ENCODE results near the gene HYAL1.
"Not testable (repeated sequence)": the region's sequence is repeated elsewhere in the genome, so short reads cannot be mapped to it uniquely, and the experiment has no call there.

HYAL1 gene

DNA sequence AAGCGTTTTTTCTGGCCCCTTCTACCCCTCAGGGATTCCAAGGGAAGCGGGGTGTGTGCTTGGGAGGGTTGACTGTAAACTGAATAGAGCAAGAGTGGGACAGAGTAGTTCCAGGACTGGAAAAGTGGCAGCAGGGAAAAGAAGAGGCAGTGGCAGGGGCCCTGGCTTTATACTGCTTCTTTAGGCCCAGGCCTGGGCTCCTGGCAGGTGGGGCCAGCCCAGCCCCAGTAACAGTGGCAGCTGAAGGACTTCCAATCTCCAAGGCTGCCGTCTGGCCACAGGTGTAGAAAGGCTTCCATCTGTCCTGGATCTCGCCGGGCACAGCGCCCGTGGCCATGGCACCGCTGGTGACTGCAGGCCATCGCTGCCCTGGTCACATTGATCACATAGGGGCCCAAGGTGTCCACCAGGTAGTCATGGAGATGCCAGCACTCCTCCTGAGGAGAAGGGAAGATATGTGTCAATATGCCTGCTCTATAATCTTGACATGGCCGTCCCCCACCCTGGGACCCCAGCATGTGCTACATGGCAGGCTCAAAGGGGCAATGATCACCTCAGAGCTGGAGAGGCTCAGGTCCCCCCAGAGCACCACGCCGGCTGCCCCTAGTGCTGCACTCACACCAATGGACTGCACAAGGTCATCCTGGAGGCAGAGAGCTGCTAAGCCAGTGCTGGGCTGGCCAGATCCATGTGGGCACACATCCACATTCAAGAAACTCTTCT is 10.1 kb downstream of the HYAL1 start:
- DNase-seq = no peak

DNA sequence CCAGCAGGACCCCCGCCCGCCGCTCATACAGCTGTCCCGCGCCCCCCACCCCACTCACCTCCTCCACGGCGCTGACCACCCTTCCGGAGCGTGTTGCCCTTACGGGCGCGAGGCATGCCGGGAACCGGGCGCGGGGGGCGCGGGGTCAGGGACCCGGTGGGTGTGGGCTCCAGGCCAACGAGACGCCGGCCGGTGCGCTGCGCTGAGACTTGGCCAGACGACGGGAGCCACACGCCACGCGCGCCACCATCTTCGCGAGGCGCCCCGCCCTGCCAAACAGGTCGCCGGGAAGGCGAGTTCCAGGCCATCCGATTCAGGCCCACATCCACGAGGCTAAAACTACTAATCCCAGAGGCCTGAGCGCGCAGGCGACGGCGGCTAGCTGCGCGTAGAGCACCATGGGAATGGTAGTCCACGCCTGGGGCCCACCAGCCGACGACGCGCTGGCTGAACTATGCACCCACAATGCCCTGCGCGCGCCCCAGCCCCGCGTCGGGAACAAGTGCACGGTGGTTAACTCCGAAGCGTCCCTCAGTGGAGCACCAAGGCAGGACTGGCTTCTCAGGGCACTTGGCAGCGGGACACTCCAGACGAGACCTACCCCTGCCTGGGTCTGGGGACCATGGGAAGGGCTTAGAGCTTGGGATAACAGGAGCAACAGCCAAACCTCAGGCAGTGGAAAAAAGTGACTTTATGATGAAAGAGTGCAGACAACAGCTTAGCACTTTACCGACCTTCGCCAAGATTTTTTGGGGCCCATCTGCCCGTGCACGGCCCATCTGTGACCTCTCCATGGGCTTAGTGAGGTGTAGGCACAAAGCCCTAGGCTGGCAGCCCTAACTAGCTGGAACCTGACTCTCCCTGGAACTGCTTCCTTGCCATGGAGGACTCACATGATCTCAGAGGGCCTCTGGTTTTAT is 11.0 kb downstream of the HYAL1 start, which contains the start of gene IFRD2:
Gene IFRD2, minus strand, starts transcription at position 271 of the 920 bp plus-strand sequence. Its CDS starts 155 bp downstream, at position 116.
- peak; percentile 87 to 91 for DNase-seq

DNA sequence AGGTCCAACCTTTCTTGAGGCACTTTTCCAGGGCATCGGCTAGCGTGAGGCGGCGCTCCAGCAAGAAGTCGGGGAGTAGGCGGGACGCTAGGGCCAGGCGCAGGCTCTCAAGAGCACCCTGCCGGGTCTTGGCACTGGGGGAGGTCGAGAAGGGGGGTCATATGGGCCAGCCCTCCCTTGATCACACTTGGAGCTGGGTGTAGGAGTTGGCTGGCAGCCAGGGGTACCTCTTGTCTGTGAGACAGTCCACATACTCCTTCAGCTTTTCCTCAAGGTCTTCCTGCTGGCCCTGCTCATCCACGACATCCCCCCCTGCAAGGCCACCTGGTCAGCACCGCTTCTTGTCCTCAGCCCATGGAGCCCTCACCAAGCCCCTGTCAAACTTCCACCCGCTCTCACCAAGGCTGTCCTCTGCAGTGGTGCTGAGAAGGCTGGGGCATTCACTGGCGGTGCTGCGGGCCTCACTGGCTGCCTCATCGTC is 13.2 kb downstream of the HYAL1 start:
- no peak for DNase-seq

DNA sequence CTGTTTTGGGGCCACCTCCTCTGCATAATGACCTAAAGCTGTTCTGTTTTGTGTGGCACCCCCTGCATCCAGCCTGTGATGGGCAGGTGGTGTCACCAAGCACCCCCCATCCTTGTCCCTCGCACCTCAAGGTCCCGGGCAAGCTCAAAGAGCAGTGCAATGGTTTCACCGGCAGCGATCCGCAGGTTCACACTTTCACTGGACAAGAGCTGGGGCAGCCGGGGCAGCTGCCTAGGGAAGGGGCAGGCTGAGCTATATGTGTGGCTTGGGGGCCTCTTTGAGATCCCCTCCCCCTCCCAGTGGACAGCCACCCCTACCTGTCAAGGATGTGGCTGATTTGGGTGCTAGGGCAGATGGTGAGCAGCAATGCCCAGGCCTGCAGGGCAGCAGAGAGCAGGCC is 14.2 kb downstream of the HYAL1 start:
- DNase-seq = no peak

DNA sequence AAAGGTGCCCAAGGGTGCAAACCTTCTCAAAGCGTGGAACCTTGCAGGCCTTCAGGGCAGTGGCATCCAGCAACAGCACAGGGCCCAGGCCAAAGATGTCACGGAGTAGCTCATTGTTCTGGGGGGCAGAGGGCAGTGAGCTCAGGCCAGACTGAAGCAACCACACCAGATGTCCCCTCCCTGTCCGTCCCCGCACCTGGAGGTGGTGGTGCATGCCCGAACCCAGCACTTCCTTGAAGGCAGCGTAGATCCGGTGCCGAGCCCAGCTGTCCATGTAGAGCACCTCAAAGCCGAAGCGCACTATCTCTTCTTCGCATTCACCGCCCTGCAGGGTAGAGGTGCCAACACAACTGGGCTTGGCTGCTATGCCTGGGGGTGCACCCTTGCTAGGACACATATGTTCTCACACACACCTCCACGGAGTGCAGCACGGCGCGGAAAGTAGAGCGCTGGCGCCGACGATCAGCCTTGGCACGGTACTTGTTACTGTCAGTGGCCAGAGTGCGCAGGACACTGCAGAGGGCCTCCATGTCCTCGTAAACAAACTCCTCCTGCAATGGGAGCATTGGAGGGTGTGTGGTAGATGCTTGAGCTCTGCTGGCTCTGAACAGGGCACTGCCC is 14.9 kb downstream of the HYAL1 start:
- no peak for DNase-seq

DNA sequence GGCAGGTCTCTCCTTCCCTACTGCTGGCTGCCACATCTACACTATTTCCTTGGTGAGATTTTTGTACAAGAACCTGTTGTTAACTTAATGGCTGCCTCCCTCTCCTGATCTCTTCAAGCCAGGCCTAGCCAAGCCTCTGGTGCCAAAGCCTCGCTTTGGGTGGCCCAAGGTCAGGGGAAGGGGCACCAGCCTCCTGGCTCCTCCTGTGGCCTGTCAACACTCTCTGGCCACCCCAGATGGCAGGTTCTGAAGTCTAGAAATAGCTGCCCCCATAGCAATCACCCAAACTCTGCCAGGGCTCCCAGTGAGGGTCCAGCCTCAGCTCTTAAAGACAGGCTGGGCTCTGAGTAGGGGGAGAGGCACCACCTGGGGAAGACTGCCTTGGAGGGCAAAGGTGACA is 16.1 kb downstream of the HYAL1 start:
- DNase-seq = no peak

DNA sequence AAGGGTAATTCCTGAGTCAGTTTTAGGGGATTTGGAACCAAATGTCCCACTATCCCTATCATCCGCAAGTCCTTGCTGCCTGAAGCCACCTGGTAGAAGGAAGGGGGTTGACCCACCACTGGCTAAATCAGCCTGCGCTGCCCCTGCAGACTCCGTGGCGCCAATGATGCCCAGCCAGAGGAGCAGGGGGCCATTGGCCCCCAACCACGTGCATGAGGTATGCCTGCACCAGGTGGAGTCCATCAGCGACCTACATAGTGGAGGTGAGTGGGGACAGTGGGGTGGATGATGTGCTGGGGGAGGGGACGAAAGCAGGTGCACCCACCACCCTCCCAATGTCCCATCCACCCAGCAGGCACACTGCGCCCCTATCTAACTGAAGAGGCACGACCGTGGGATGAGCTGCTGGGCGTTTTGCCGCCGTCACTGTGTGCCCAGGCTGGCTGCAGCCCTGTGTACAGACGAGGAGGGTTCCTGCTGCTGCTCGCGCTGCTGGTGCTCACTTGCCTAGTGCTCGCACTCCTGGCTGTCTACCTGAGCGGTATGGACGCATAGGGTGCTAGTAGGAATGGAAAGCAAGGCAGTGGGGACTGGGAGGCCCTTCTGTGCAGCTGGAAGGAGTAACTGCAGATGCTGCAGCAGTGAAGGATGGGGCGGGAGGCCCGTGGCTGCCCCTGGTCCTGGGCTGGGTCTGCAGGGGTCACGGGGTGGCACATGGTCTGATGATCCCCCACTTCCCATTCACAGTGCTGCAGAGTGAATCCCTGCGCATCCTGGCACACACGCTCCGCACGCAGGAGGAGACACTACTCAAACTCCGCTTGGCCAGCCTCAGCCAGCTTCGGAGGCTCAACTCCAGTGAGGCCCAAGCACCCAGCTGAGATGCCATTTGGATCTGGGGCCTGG is 16.8 kb downstream of the HYAL1 start:
- DNase-seq = no peak

DNA sequence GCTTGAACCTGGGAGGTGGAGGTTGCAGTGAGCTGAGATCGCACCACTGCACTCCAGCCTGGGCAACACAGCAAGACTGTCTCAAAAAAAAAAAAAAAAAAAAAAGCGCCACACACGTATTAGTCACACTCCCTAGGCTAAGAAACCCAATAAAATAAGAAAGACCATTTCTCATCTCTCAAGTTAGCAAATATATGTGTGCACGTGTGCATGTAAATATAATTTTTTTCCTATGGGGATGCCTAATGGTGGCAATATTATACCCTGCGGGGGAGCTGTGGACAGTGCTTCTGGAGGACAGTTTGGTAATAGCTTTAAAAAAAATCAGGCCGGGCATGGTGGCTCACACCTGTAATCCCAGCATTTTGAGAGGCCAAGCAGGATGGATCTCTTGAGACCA is 19.3 kb downstream of the HYAL1 start:
- DNase-seq = not testable (repeated sequence)

DNA sequence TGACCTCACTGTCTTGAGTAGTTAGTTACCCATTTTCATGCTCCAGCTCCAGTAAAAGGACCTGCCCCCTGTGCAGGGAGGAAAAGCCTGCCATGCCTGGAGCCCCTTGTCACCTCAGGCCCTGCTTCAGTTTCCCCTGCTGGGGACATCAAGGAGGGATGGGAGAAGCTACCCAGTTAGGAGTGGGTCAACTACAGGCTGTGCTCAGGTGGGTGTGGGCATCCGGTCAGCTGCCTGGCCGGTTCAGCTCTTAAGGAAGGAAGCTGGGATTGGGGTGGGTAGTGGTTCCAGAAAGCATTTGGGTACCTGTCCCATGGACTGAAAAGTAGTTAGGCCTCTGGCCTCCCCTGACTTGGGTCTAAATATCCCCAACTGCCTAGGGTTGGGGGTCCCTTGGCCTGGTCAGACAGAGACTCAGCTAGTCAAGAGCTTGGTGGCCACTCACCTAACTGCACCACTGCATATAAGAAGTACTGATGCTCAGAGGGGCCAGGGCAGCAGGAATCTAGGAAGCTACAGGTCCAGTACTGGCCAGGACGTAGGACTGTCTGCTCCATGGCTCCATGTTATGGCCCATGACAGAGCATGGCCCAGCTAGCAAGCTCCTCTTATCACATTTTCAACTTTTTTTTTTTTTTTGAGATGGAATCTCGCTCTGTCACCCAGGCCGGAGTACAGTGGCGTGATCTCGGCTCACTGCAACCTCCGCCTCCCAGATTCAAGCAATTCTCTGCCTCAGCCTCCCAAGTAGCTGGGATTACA is 23.9 kb downstream of the HYAL1 start:
- DNase-seq = no peak

DNA sequence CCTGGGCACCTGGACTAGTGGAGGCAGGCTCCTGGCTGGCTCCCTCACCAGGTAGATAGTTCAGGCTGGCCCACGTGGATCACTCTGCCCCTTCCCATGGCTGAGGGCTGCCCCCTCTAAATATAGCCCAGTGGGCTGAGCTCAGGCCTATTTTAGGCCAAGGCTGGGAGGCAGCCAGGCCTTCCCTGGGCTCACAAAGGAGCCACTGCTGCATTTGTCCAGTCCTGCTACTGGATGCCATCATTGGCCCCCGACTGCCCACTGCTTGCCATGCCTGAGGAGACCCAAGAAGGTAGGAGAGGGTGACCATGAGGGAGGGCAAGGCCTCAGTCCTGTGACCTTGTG is 24.5 kb downstream of the HYAL1 start, which contains the start of gene LSMEM2:
Gene LSMEM2, plus strand, starts transcription at position 208 of the 345 bp plus-strand sequence. Its CDS starts 27 bp downstream, at position 235.
- no peak for DNase-seq

DNA sequence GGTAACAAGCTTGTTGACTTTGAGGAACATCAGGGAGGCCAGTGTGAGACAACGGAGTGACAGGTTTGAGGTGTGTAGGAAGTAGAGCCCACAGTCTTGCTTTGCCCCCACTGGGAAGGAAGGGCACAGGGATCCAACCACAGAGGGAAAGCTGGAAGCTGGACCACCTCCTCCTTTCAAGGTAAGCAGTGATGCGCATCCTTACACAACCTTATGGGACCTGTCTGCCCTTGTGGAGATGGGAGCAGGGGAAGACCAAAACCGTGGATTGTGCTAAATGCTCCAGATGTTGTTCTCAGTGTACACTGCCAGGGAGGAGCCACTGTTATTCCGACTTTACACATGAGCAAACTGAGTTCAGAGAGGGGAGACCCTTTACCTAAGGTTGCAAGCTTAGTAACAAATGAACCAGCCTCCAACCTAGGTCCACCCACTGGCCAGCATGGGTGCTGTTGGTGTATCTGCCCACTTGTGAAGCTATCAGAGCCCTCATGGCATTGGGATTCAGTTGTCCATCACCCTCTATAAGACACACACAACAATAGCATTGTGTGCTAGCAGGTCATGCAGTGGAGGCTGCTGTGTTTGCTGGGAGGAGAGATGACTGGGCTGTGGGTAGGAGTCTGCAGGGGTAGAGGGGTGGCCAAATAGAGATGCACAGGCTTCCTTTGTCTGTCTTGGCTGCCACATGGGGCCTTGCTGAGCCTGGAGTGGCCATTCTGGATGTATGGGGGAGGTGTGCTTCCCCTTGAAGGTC is 25.1 kb downstream of the HYAL1 start:
- DNase-seq = no peak

DNA sequence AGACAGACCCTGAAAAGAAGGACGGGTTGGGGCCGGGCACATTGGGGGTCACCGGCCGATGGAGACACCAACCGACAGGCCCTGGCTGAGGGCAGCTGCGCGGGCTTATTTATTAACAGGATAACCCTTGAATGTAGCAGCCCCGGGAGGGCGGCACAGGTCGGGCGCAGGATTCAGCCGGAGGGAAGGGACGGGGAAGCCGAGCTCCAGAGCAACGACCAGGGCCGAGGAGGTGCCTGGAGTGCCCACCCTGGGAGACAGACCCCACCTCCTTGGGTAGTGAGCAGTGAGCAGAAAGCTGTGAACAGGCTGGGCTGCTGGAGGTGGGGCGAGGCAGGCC is 26.6 kb downstream of the HYAL1 start:
- no peak for DNase-seq

DNA sequence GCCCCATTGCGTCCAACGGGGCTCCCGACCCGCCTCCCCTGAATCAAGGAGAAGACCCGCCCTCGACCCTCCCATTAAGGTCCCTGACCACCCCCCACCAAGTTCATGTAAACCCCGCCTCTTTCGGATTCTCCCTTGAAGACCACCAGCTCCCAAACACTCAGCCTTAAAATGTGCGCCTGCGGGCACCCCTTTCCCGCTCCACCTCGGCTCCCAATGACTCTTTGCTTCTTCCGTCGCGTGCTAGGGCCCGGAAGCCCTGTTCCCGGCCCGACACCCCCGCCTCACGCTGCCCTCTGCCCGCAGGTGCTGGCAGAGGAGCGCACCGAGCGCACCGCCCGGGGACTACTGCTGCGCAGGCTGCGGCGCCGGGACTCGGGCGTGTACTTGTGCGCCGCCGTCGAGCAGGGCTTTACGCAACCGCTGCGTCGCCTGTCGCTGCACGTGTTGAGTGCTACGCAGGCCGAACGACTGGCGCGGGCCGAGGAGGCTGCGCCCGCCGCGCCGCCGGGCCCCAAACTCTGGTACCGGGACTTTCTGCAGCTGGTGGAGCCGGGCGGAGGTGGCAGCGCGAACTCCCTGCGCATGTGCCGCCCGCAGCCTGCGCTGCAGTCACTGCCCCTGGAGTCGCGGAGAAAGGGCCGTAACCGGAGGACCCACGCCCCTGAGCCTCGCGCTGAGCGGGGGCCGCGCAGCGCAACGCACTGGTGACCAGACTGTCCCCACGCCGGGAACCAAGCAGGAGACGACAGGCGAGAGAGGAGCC is 27.2 kb downstream of the HYAL1 start:
- DNase-seq = no peak

DNA sequence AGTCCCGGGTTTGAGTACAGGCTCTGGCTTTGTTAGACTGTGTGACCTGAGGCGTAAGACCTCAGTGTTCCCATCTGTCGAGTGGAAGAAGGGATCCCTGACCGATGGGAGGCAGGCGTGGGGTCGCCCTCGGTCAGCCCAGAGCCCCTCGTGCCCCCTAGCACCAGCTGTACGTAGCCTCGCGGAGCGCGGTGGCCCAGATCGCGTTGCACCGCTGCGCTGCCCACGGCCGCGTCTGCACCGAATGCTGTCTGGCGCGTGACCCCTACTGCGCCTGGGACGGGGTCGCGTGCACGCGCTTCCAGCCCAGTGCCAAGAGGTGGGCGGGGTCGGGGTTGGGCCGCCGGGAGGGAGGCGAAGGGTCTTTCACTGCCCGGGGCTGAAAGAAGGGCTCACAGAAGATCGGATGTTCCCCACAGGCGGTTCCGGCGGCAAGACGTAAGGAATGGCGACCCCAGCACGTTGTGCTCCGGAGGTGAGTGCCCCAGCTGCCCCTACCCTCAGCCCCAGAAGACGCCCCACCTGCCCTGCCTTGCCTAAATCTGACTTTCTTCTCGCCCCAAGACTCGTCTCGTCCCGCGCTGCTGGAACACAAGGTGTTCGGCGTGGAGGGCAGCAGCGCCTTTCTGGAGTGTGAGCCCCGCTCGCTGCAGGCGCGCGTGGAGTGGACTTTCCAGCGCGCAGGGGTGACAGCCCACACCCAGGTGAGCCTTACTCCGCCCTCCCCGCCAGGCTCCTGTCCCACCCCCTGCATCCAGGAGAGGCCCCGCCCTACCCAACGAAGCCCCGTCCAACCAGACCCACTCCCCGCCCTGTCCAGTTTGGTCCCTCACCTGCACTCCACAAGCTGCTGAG is 28.0 kb downstream of the HYAL1 start:
- DNase-seq = no peak

DNA sequence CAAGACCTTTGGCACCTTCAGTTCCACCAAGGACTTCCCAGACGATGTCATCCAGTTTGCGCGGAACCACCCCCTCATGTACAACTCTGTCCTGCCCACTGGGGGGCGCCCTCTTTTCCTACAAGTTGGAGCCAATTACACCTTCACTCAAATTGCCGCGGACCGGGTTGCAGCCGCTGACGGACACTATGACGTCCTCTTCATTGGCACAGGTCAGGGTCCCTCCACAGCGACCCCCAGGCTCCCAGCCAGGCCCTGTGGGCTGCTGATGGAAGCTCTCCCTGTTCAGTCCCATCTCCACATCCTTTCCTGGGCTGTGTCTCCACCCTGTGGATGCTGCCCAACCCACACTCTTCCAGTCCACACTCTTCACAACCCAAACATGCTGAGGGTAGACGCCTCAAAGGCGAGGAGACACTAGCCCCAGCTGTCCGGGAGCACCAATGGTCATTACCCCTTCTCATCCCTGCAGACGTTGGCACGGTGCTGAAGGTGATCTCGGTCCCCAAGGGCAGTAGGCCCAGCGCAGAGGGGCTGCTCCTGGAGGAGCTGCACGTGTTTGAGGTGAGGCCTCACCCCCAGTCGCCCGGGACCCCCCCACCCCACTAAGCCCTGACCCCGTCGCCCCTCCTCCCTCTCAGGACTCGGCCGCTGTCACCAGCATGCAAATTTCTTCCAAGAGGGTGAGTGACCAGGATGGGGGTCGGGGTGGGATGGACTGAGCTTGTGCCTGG is 28.8 kb downstream of the HYAL1 start:
- peak; percentile 75 to 78 for DNase-seq

DNA sequence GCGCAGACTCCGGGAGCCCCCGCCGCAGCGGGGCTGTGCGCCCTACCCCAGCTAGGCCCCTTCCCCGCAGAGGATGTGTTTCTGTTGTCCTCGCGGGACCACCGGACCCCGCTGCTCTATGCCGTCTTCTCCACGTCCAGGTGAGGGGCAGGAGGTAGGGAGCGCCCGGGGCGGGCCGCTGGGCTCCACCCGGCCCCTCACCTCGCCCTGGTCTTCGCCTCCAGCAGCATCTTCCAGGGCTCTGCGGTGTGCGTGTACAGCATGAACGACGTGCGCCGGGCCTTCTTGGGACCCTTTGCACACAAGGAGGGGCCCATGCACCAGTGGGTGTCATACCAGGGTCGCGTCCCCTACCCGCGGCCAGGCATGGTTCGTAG is 29.7 kb downstream of the HYAL1 start:
- no peak for DNase-seq

DNA sequence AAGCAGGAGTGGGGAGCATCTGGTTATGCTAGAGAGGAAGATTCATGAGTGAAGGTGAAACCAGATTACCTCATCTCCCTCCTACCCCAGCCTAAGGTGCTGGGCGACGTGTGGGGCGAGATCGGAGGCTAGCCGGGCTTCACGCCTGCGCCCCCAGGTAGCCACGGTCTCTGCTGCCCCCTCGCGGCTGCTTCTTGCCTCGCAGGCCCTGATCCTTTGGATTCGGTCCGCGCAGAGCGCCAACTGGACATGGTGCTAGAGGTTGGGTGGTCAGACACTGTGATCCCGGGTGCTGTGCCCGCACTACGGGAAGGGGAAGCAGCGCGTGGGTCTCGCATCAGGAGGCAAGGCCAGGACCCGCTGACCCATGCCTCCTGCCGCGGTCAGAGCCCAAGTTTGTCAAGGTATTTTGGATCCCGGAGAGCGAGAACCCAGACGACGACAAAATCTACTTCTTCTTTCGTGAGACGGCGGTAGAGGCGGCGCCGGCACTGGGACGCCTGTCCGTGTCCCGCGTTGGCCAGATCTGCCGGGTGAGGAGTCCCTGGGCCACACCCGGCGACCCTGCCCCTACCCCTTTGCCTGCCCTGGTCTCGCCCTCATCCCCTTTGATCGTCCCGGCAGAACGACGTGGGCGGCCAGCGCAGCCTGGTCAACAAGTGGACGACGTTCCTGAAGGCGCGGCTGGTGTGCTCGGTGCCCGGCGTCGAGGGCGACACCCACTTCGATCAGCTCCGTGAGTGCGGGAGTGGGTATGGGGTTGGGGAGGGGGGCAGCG is 30.3 kb downstream of the HYAL1 start:
- peak; percentile 97 to 98 for DNase-seq

DNA sequence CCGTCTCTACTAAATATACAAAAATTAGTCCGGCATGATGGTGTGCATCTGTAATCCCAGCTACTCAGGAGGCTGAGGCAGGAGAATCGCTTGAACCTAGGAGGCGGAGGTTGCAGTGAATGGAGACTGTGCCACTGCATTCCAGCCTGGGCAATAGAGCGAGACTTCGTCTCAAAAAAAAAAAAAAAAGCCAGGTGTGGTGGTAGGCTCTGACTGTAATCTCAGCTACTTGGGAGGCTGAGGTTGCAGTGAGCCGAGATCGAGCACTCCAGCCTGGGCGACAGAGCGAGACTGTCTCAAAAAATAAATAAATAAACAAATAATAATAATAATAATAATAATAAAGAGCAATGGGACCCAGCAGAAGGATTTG is 30.9 kb downstream of the HYAL1 start:
- not testable (repeated sequence) for DNase-seq
